H9 (cell line): Measurements from ENCODE around the gene ABCB11. TPM values are rescaled to one million over a fixed set of nuclear protein-coding genes. Genes with fewer than 3 reads are reported as not detected.

ENCODE experiments used
- DNase-seq: peaks from one replicate; pipeline ENCODE4 v3.0.0-alpha.2; 2017
- H2AFZ ChIP-seq: one replicate; pipeline ENCODE4 v1.6.1; 2013; ENCODE audit warnings: mild to moderate bottlenecking, low read length, control low read depth, moderate library complexity
- H2AK5ac ChIP-seq: 2 replicates; pipeline ENCODE4 v1.6.1; 2013; ENCODE audit warnings: low read length, control low read depth, mixed read lengths; ENCODE audit not compliant: insufficient read length
- H2BK120ac ChIP-seq: one replicate; pipeline ENCODE4 v1.6.1; 2013; ENCODE audit warnings: low read depth, mild to moderate bottlenecking, low read length, control low read depth, inconsistent platforms; ENCODE audit not compliant: poor library complexity, severe bottlenecking
- H2BK12ac ChIP-seq: 2 replicates; pipeline ENCODE4 v1.6.1; 2013; ENCODE audit warnings: low read length, control low read depth, mixed read lengths, low read depth; ENCODE audit not compliant: insufficient read length
- H2BK15ac ChIP-seq: 2 replicates; pipeline ENCODE4 v1.6.1; 2013; ENCODE audit warnings: low read depth, low read length, control low read depth
- H2BK20ac ChIP-seq: one replicate; pipeline ENCODE4 v1.6.1; 2013; ENCODE audit warnings: low read depth, mild to moderate bottlenecking, low read length, control low read depth, inconsistent platforms; ENCODE audit not compliant: poor library complexity, severe bottlenecking
- H2BK5ac ChIP-seq: 2 replicates; pipeline ENCODE4 v1.6.1; 2013; ENCODE audit warnings: low read length, control low read depth, mixed read lengths; ENCODE audit not compliant: insufficient read length
- H3K14ac ChIP-seq: 2 replicates; pipeline ENCODE4 v1.6.1; 2013; ENCODE audit warnings: low read length, control low read depth; ENCODE audit not compliant: insufficient read depth
- H3K18ac ChIP-seq: 2 replicates; pipeline ENCODE4 v1.6.1; 2013; ENCODE audit warnings: low read depth, mild to moderate bottlenecking, mixed read lengths, low read length, control low read depth; ENCODE audit not compliant: insufficient read length
- H3K23ac ChIP-seq: 2 replicates; pipeline ENCODE4 v1.6.1; 2013; ENCODE audit warnings: low read length, control low read depth, mixed read lengths, low read depth; ENCODE audit not compliant: insufficient read length
- H3K23me2 ChIP-seq: 2 replicates; pipeline ENCODE4 v1.6.1; 2013; ENCODE audit warnings: low read depth, mild to moderate bottlenecking, mixed read lengths, low read length, control low read depth; ENCODE audit not compliant: insufficient read length, poor library complexity, severe bottlenecking
- H3K27ac ChIP-seq: 2 replicates; pipeline ENCODE4 v1.5.1; 2013; ENCODE audit warnings: low read length, control low read depth, mixed read lengths, low read depth; ENCODE audit not compliant: insufficient read length
- H3K27me3 ChIP-seq: 2 replicates; pipeline ENCODE4 v1.6.1; 2013; ENCODE audit warnings: low read length, control low read depth, inconsistent platforms; ENCODE audit not compliant: insufficient read depth
- H3K4ac ChIP-seq: 2 replicates; pipeline ENCODE4 v1.6.1; 2013; ENCODE audit warnings: low read depth, mild to moderate bottlenecking, control low read depth, inconsistent platforms, low read length, moderate library complexity
- H3K4me1 ChIP-seq: 2 replicates; pipeline ENCODE4 v1.6.1; 2013; ENCODE audit warnings: low read length, control low read depth, inconsistent platforms; ENCODE audit not compliant: insufficient read depth
- H3K4me2 ChIP-seq: 2 replicates; pipeline ENCODE4 v1.6.1; 2013; ENCODE audit warnings: low read length, control low read depth, mixed read lengths; ENCODE audit not compliant: insufficient read length, insufficient read depth
- H3K56ac ChIP-seq: 2 replicates; pipeline ENCODE4 v1.6.1; 2013; ENCODE audit warnings: low read depth, mild to moderate bottlenecking, mixed read lengths, low read length, control low read depth; ENCODE audit not compliant: insufficient read length
- H3K79me1 ChIP-seq: 2 replicates; pipeline ENCODE4 v1.6.1; 2013; ENCODE audit warnings: low read depth, mild to moderate bottlenecking, moderate library complexity, low read length, control low read depth, inconsistent platforms; ENCODE audit not compliant: insufficient read depth, poor library complexity, severe bottlenecking
- H3K79me2 ChIP-seq: 2 replicates; pipeline ENCODE4 v1.6.1; 2013; ENCODE audit warnings: low read length, control low read depth, inconsistent platforms; ENCODE audit not compliant: insufficient read depth
- H3K9ac ChIP-seq: 2 replicates; pipeline ENCODE4 v1.6.1; 2013; ENCODE audit warnings: low read length, control low read depth, mixed read lengths; ENCODE audit not compliant: insufficient read length; ENCODE audit errors: extremely low read depth
- H3K9me3 ChIP-seq: one replicate; pipeline ENCODE4 v1.6.1; 2013; ENCODE audit warnings: low read depth, low read length, inconsistent platforms; ENCODE audit not compliant: control insufficient read depth
- H3T11ph ChIP-seq: one replicate; pipeline ENCODE4 v1.6.1; 2013; ENCODE audit warnings: mild to moderate bottlenecking, low read length, control low read depth, inconsistent platforms
- H4K20me1 ChIP-seq: one replicate; pipeline ENCODE4 v1.6.1; 2013; ENCODE audit not compliant: control insufficient read depth, insufficient read length, insufficient read depth
- H4K5ac ChIP-seq: 2 replicates; pipeline ENCODE4 v1.6.1; 2013; ENCODE audit warnings: low read depth, mild to moderate bottlenecking, mixed read lengths, low read length, control low read depth; ENCODE audit not compliant: insufficient read length
- H4K8ac ChIP-seq: replicated peaks from 2 replicates; pipeline ENCODE4 v1.6.1; 2013; ENCODE audit warnings: low read length, control low read depth, mixed read lengths, low read depth; ENCODE audit not compliant: insufficient read length
- H4K91ac ChIP-seq: 2 replicates; pipeline ENCODE4 v1.6.1; 2013; ENCODE audit warnings: low read depth, mild to moderate bottlenecking, moderate library complexity, mixed read lengths, low read length, control low read depth; ENCODE audit not compliant: insufficient read length
- H3K27ac Mint-ChIP-seq, 3 experiments: 2 replicates in 2 of 3; 3 replicates in 1 of 3; pipeline ENCODE4 v1.8.0; 2020 to 2021; ENCODE audit warnings: mixed read lengths in 3 of 3, mild to moderate bottlenecking in 1 of 3, moderate library complexity in 1 of 3
- H3K27me3 Mint-ChIP-seq: 2 replicates; pipeline ENCODE4 v1.8.0; 2021; ENCODE audit warnings: low read depth, mild to moderate bottlenecking, moderate library complexity, mixed read lengths
- H3K36me3 Mint-ChIP-seq, 3 experiments: 2 replicates in 2 of 3; 3 replicates in 1 of 3; pipeline ENCODE4 v1.8.0; 2020 to 2021; ENCODE audit warnings: low read depth in 3 of 3, mixed read lengths in 3 of 3; ENCODE audit not compliant: insufficient read depth in 1 of 3
- H3K4me1 Mint-ChIP-seq, 2 experiments: 2 replicates each; pipeline ENCODE4 v1.8.0; 2020; ENCODE audit warnings: mixed read lengths in 2 of 2
- H3K4me3 Mint-ChIP-seq, 2 experiments: 2 replicates in 1 of 2; 3 replicates in 1 of 2; pipeline ENCODE4 v1.8.0; 2020 to 2021; ENCODE audit warnings: mild to moderate bottlenecking in 2 of 2, mixed read lengths in 2 of 2, moderate library complexity in 1 of 2
- H3K9me3 Mint-ChIP-seq, 2 experiments: 2 replicates in 1 of 2; 3 replicates in 1 of 2; pipeline ENCODE4 v1.8.0; 2020; ENCODE audit warnings: mild to moderate bottlenecking in 2 of 2, mixed read lengths in 2 of 2, moderate library complexity in 1 of 2
- WGBS: extraction: QIAGEN DNeasy Blood & Tissue Kit; methylation state at CpG from one replicate; pipeline ENCODE4 v1.1.7; 2013; ENCODE audit warnings: missing lambda C conversion rate, low lambda C conversion rate, mixed read lengths; ENCODE audit not compliant: insufficient read length; ENCODE audit errors: extremely low coverage; 5-methylcytosine and 5-hydroxymethylcytosine counted together
- total RNA-seq: library from RNA; stranded (reverse); gene quantifications from 2 replicates; pipeline ENCODE4 v1.2.1, GENCODE V29; 2021
- TF ChIP-seq, protein P1 (sequence below): fragments of 200-600 bp; sonication (generic); conservative IDR thresholded peaks from 3 replicates; pipeline ENCODE4 v1.8.0; 2021; ENCODE audit warnings: antibody characterized with exemption, mild to moderate bottlenecking

Gene ABCB11
- total RNA-seq, 1 experiment from 2014 or later, result not detected

GRCh38 chr2:168901003-168901402 lies 130.1 kb downstream of the ABCB11 start, which contains the start of gene G6PC2:
Gene G6PC2, plus strand, starts transcription at chr2:168901291. Its CDS starts 41 bp downstream, at chr2:168901332.
- Histone ChIP-seq H3K14ac (no peak within 1 kb of the TSS), H3K79me1 (no peaks in the 10 kb centered on the region), H3K9me3 (no peaks in the 10 kb centered on the region), H2BK12ac (no peak within 1 kb of the TSS), H3K4ac (no peak within 1 kb of the TSS), H3K56ac (no peak within 1 kb of the TSS), H4K91ac (no peak within 1 kb of the TSS), H3K4me2 (no peak within 1 kb of the TSS), H2AK5ac (no peak within 1 kb of the TSS), H4K20me1 (no peaks in the 10 kb centered on the region), H4K5ac (no peak within 1 kb of the TSS), H3K79me2 (no peaks in the 10 kb centered on the region), H2BK120ac (no peak within 1 kb of the TSS), H3K9ac (no peak within 1 kb of the TSS), H3K23ac (no peak within 1 kb of the TSS), H3K27me3 (no peaks in the 10 kb centered on the region), H2BK5ac (no peak within 1 kb of the TSS), H2BK15ac (no peak within 1 kb of the TSS), H3K23me2 (no peaks in the 10 kb centered on the region), H2BK20ac (no peak within 1 kb of the TSS), H3K18ac (no peak within 1 kb of the TSS), H3K27ac (no peak within 1 kb of the TSS), H3T11ph (no peak within 1 kb of the TSS), H3K4me1 (peaks cover 2% of the 10 kb centered on the region; the same call in 1 of the 2 replicates), H4K8ac (no peak within 1 kb of the TSS), H2AFZ (no peak within 1 kb of the TSS)
- H3K27me3 Mint-ChIP-seq, result no peaks in the 10 kb centered on the region
- no peaks in the 10 kb centered on the region for H3K9me3 Mint-ChIP-seq
- no peaks in the 10 kb centered on the region for H3K36me3 Mint-ChIP-seq
- no peak within 1 kb of the TSS for H3K4me3 Mint-ChIP-seq
- TF ChIP-seq, protein P1, sequence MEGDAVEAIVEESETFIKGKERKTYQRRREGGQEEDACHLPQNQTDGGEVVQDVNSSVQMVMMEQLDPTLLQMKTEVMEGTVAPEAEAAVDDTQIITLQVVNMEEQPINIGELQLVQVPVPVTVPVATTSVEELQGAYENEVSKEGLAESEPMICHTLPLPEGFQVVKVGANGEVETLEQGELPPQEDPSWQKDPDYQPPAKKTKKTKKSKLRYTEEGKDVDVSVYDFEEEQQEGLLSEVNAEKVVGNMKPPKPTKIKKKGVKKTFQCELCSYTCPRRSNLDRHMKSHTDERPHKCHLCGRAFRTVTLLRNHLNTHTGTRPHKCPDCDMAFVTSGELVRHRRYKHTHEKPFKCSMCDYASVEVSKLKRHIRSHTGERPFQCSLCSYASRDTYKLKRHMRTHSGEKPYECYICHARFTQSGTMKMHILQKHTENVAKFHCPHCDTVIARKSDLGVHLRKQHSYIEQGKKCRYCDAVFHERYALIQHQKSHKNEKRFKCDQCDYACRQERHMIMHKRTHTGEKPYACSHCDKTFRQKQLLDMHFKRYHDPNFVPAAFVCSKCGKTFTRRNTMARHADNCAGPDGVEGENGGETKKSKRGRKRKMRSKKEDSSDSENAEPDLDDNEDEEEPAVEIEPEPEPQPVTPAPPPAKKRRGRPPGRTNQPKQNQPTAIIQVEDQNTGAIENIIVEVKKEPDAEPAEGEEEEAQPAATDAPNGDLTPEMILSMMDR, result no peak
- H3K27ac Mint-ChIP-seq, result peak within 1 kb of the TSS in 1 of 3 experiments; percentile 16; a peak in 1 of 7 replicates
- no CpG with 5 or more reads among the region's 5 CpGs for WGBS
- DNase-seq, result no peak
- peaks cover 15% of the 10 kb centered on the region in 2 experiments for H3K4me1 Mint-ChIP-seq
